Measurements from ENCODE around the gene TUBGCP4.

The TUBGCP4 gene

DNA sequence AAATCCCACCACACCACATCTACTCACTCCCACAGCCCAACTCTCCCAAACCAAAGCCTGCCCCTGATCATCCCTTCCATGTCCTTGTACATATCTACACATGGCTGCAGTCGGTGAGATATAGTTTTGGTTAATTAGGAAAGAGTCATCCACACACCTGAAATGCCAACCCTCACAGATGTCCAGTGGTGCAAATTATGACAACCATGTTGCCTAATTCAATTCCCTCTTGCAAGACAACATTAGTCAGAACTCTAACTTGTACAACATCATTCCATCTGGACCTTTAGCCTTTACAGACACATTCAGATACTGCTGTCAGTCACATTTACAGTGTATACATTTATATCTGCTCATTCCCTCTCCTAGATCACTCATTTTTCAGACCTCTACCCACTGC, 41.2 kb downstream of the TUBGCP4 start:
- TF ChIP-seq, protein P1, sequence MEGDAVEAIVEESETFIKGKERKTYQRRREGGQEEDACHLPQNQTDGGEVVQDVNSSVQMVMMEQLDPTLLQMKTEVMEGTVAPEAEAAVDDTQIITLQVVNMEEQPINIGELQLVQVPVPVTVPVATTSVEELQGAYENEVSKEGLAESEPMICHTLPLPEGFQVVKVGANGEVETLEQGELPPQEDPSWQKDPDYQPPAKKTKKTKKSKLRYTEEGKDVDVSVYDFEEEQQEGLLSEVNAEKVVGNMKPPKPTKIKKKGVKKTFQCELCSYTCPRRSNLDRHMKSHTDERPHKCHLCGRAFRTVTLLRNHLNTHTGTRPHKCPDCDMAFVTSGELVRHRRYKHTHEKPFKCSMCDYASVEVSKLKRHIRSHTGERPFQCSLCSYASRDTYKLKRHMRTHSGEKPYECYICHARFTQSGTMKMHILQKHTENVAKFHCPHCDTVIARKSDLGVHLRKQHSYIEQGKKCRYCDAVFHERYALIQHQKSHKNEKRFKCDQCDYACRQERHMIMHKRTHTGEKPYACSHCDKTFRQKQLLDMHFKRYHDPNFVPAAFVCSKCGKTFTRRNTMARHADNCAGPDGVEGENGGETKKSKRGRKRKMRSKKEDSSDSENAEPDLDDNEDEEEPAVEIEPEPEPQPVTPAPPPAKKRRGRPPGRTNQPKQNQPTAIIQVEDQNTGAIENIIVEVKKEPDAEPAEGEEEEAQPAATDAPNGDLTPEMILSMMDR (IDR thresholded peaks at IDR 0.05; ENCODE audit: borderline replicate concordance, control extremely low read depth, extremely low read depth, insufficient read depth, missing control alignments): no peak
- in situ Hi-C loops (cut with MboI; ENCODE audit: low sequenced_read_pairs, unreplicated experiment): no loop called here
- DNase-seq (ENCODE audit: low spot score): no peak

DNA sequence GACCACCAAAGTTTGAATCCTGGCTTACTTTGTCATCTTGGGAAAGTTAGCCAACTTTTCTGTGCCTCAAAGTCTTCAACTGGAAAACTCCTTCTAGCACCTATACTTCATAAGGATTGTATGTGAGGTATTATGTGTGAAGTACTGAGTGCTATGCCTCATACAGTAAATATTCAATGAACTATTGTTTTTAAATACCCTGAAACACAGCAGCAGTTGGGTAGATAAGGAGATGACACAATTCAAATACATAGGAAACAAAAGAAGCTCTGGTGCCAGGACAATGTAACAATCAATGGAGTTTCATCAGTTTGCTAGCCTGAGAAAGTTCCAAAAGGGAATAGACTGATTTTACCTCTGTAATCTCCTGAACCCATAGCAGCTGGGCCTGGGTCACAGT, 43.3 kb downstream of the TUBGCP4 start:
- DNase-seq (ENCODE audit: low spot score): no peak
- in situ Hi-C loops (cut with MboI; ENCODE audit: low sequenced_read_pairs, unreplicated experiment): no loop called here
- TF ChIP-seq, protein P1 (IDR thresholded peaks at IDR 0.05; ENCODE audit: borderline replicate concordance, control extremely low read depth, extremely low read depth, insufficient read depth, missing control alignments): no peak

DNA sequence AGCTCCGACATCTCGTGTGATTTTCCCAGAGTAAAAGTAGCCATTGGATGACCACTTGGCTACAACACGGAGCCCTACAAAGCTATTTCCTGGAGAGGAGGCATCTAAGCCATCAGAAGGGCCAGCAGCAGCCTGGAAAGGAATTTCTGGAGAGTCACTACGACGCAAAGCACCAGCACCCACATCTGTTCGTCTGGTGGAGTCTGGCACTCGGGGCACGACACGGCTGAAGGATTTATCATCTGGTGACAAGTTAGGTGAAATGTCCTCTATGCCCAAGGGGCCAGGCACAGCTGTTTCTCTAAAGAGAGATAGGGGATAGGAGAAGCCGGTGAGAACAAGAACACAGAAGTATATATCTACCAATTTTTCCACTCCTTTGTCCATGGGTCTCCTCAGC, 49.5 kb downstream of the TUBGCP4 start:
- TF ChIP-seq, protein P1 (IDR thresholded peaks at IDR 0.05; ENCODE audit: borderline replicate concordance, control extremely low read depth, extremely low read depth, insufficient read depth, missing control alignments): no peak
- DNase-seq (ENCODE audit: low spot score): no peak
- in situ Hi-C loops (cut with MboI; ENCODE audit: low sequenced_read_pairs, unreplicated experiment): no loop called here

DNA sequence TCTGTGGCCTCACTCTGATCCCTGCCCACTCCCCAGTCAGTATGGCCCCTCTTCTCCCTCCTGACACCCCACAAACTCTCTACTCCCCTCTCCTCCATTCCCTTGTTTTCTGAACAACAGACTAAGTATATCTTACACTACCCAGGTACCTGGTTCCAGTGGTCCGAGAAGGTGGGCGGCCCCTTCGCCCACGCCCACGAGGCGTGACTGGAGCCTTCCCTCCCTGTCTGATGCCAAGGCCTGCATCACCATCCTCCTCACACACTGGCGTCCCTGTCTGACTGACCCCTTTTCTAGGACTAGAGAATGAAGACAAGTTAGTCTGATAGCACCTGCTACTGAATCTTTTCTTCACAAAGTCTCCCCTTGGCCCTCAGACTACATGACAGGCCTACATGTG, 50.0 kb downstream of the TUBGCP4 start:
- TF ChIP-seq, protein P1 (IDR thresholded peaks at IDR 0.05; ENCODE audit: borderline replicate concordance, control extremely low read depth, extremely low read depth, insufficient read depth, missing control alignments): no peak
- in situ Hi-C loops (cut with MboI; ENCODE audit: low sequenced_read_pairs, unreplicated experiment): no loop called here

DNA sequence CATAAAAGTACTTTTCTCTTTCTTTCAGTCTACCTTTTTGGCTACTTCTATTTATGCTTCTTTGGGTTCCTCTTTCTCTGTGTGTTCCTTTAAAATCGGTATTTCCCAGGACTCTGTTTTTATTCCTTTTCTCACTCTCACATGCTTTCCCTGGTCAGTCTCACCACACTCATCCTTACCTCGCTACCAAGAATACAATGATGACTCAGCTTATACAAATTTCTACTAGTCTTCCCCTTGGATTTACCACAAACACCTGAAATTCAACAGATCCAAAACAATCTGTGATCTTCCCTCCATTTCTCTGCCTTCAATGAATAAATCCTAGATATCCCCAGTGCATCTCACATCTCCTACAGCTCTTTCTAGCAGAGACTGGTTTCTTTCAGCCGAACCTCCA, 52.9 kb downstream of the TUBGCP4 start:
- DNase-seq (ENCODE audit: low spot score): no peak
- in situ Hi-C loops (cut with MboI; ENCODE audit: low sequenced_read_pairs, unreplicated experiment): no loop called here
- TF ChIP-seq, protein P1 (IDR thresholded peaks at IDR 0.05; ENCODE audit: borderline replicate concordance, control extremely low read depth, extremely low read depth, insufficient read depth, missing control alignments): no peak

More for the DNA sequence above, 50.0 kb downstream of the TUBGCP4 start:
- DNase-seq (ENCODE audit: low spot score): no peak

DNA sequence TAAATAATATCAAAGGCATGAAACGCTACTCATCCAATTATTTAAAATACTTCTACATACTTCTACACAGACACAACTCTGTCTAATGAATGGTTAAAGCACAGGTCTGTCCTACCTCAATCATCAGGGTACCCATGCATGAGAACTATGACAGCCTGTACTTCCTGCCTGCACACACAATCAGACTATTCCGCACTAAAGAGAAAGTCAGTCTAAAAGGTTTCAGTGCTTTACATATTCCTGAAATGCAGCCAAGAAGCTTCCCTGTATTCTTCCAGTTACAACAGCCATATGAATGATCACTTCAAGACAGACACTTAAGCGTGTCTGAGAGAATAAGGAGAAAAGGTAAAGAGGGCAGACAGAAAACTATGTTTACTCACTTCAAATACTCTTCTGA, 58.8 kb downstream of the TUBGCP4 start:
- no peak for DNase-seq (ENCODE audit: low spot score)
- in situ Hi-C loops (cut with MboI; ENCODE audit: low sequenced_read_pairs, unreplicated experiment): no loop called here
- TF ChIP-seq, protein P1 (IDR thresholded peaks at IDR 0.05; ENCODE audit: borderline replicate concordance, control extremely low read depth, extremely low read depth, insufficient read depth, missing control alignments): no peak

DNA sequence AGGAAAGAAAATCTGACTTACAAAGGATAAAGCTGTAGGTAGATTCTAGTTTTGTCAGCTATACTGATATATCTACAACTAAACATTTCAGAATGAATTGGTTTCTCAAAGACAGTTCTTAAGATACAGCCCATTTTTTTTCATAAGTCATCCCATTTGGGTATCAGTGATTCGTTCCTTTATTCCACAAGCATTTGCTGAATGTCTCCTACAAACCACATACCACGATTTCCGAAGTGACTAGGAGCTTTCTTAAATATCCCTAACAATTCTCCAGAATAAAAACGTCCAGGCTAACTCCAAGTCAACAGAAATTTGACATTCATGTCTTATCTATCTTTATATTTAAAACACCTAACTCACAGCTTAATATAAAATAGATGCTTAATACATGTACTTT, 62.3 kb downstream of the TUBGCP4 start:
- in situ Hi-C loops (cut with MboI; ENCODE audit: low sequenced_read_pairs, unreplicated experiment): no loop called here
- TF ChIP-seq, protein P1 (IDR thresholded peaks at IDR 0.05; ENCODE audit: borderline replicate concordance, control extremely low read depth, extremely low read depth, insufficient read depth, missing control alignments): no peak
- no peak for DNase-seq (ENCODE audit: low spot score)
